BE2C (cell line): ENCODE results near the gene EVX2.

ENCODE experiments used
- DNase-seq: peaks from one replicate; pipeline ENCODE4 v3.0.0-alpha.2; 2020
- H3K27me3 ChIP-seq: fragments of 250-450 bp; sonication (Bioruptor Pico); 2 replicates; pipeline ENCODE4 v1.5.1; 2020; ENCODE audit warnings: mild to moderate bottlenecking
- H3K36me3 ChIP-seq: fragments of 250-450 bp; sonication (Bioruptor Pico); 2 replicates; pipeline ENCODE4 v1.5.1; 2020; ENCODE audit warnings: mild to moderate bottlenecking
- H3K4me1 ChIP-seq: fragments of 250-450 bp; sonication (Bioruptor Pico); 2 replicates; pipeline ENCODE4 v1.5.1; 2020
- H3K4me3 ChIP-seq: 2 replicates; pipeline ENCODE4 v1.5.1; 2011; ENCODE audit warnings: low read depth, low read length
- H3K9me3 ChIP-seq: fragments of 250-450 bp; sonication (Bioruptor Pico); 2 replicates; pipeline ENCODE4 v1.5.1; 2020
- TF ChIP-seq, protein P1 (sequence below): IDR thresholded peaks from 2 replicates; pipeline ENCODE4 v1.5.1; 2012; ENCODE audit warnings: mild to moderate bottlenecking, low read depth, low read length

Gene EVX2

DNA sequence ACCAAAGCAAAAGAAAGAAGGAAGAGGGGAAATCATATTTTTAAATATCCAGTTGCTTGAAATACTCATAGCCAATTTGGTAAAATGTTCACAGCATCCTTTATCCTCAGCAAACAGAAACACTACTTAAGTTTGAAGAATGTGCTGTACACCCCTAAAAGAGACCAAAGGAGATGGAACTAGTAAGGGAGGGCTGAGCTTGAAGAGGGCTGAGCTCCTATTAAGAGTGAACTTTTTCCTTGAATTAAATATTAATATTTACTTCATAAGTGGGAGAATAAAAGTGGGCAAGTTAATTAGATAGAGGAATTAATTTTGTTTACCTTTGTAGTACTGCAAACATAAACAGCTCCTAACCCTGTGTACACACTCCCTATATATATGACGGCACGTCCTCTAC lies 7.0 kb downstream of the EVX2 start:
- Histone ChIP-seq H3K27me3 (peaks cover 29% of the 10 kb centered on the region), H3K4me1 (no peaks in the 10 kb centered on the region), H3K4me3 (no peak overlapping the region), H3K36me3 (no peaks in the 10 kb centered on the region), H3K9me3 (no peaks in the 10 kb centered on the region; the same call in 1 of the 2 replicates)
- DNase-seq, result no peak
- TF ChIP-seq, protein P1, sequence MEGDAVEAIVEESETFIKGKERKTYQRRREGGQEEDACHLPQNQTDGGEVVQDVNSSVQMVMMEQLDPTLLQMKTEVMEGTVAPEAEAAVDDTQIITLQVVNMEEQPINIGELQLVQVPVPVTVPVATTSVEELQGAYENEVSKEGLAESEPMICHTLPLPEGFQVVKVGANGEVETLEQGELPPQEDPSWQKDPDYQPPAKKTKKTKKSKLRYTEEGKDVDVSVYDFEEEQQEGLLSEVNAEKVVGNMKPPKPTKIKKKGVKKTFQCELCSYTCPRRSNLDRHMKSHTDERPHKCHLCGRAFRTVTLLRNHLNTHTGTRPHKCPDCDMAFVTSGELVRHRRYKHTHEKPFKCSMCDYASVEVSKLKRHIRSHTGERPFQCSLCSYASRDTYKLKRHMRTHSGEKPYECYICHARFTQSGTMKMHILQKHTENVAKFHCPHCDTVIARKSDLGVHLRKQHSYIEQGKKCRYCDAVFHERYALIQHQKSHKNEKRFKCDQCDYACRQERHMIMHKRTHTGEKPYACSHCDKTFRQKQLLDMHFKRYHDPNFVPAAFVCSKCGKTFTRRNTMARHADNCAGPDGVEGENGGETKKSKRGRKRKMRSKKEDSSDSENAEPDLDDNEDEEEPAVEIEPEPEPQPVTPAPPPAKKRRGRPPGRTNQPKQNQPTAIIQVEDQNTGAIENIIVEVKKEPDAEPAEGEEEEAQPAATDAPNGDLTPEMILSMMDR, result no peak

DNA sequence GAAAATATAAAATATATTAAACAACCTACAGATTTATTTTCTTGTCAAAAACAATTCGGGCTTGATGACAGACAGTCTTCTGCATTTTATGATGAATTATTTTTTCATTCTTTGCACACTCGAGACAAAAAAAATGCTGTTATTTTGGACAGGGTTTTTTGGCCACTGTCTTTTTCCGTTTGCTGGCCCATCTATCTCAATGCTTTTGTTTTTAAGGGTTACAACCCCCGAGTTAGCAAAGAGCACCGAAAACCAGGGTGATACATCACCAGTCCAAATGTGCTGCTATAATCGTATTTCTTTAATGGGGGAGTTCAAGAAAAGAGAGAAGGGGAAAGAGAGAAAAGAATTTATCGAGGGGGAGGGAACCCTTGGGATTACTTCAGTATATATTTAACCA lies 7.7 kb downstream of the EVX2 start:
- Histone ChIP-seq H3K9me3 (no peaks in the 10 kb centered on the region; the same call in 1 of the 2 replicates), H3K4me3 (no peak overlapping the region), H3K4me1 (no peaks in the 10 kb centered on the region), H3K36me3 (no peaks in the 10 kb centered on the region), H3K27me3 (peaks cover 21% of the 10 kb centered on the region)
- DNase-seq, result no peak
- TF ChIP-seq, protein P1, result no peak

DNA sequence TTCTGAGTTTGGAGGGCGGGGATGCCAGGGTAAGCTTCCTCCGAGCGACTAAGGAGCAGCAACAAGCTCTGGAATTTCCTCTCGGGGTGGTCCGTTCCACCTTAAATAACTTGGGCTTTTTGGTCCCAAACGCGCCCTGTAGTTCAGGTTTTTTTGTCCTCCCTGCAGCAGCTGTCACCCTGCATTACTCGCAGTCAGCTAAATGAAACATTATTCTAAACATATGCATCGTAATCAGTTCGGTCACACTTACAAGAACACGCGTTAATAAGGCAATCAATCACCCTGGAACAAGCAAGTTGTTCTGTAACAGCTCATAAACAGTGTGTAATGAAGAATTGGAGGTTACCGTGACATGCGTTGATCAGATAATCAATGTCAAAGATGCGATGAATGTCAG lies 8.3 kb downstream of the EVX2 start:
- no peak for DNase-seq
- Histone ChIP-seq H3K4me3 (no peak overlapping the region), H3K4me1 (no peaks in the 10 kb centered on the region), H3K9me3 (no peaks in the 10 kb centered on the region), H3K36me3 (no peaks in the 10 kb centered on the region), H3K27me3 (peaks cover 16% of the 10 kb centered on the region)
- TF ChIP-seq, protein P1, result no peak

DNA sequence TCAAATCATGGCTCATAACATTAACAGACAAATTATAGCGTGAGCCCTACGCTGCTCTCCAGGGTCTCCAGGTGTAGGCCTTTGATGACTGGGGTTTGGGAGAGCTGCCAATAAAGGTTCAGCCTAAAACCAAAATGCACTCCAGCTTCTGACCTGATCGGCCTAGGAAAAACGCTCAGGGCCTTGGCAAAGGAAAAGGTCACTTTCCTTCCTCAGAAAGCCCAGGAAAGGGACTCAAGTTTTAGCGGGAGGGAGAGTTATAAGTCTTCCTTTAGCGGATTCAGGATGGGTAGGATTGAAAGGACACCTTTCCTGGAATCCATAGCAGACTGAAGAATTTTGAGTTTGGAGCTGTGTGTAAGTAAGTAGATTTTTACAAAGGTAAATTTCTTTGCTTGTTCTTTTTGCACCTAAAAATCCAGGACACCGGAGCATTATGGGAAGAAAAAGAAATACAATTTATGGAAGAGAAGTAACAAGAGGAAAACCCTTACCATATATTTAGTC lies 8.8 kb downstream of the EVX2 start:
- peaks cover 13% of the 10 kb centered on the region; the same call in 1 of the 2 replicates for H3K27me3 ChIP-seq
- no peak overlapping the region for H3K4me3 ChIP-seq
- no peaks in the 10 kb centered on the region for H3K4me1 ChIP-seq
- TF ChIP-seq, protein P1, result no peak
- H3K9me3 ChIP-seq, result no peaks in the 10 kb centered on the region
- DNase-seq, result no peak
- no peaks in the 10 kb centered on the region for H3K36me3 ChIP-seq

DNA sequence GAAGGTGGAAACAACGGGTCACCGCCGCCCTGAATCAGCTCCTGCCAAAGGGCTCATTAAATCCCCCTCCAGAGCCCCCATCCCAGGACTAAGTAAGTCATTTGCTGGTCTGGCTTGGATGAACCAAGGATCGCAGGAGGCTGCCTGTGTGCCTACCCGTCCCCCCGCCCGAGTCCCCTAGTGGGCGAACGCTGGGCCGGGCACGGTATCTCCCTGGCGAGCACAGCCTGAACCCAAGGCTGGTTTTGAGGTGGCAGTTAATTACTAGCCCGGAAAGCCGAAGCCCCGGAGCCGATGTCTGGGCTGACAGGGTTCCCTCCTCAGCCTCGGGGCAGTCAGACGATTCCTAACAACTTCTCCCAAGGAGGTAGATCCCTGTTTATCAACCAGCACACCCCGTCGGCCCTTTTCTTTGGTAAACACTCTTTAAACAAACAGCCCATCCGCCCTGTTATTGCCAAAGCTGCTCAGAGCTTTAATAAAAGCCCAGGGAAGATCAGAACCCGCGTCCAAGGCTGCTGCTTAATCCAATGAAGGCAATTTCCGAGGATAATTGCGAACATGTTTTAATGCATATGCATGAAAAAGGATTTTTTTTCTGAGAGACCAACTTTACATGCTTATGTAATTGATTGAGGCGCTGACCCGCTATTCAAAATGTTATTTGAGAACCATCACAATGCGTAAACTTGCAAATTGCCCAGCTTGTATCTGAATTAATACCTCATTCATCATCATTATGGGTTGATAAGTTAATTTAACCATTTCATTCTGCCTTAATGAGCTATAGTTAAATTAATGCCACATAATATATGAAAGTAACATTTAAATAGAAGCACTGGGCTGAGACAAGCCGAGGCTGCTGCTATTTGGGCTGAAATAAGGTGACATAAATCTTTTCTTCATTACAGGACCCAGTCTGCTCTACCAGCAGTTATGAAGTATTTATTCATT lies 10.5 kb downstream of the EVX2 start:
- Histone ChIP-seq H3K9me3 (no peaks in the 10 kb centered on the region), H3K4me1 (no peaks in the 10 kb centered on the region), H3K4me3 (no peak overlapping the region), H3K27me3 (no peaks in the 10 kb centered on the region; the same call in 1 of the 2 replicates), H3K36me3 (no peaks in the 10 kb centered on the region)
- TF ChIP-seq, protein P1, result no peak
- DNase-seq, result no peak

DNA sequence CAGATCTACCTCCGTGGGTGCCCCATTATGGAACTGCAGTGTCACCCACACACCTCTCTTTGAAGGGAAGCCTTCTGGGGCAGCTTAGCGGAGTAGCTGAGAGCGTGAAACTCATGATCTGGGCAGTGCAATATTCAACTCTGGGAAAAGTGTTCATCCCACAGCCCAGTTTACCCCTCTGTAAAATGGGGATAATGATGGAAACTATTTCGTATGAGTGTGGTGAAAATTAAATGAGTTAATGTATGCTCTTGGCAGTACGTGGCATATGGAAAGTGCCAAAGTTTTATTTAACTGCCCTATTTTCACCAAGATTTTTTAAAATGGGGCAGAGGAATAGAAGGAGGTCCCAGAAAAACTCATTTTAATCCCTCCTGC lies 11.5 kb downstream of the EVX2 start:
- H3K4me1 ChIP-seq, result no peaks in the 10 kb centered on the region
- no peaks in the 10 kb centered on the region for H3K9me3 ChIP-seq
- no peak for DNase-seq
- TF ChIP-seq, protein P1, result no peak
- no peaks in the 10 kb centered on the region for H3K36me3 ChIP-seq
- no peak overlapping the region for H3K4me3 ChIP-seq
- H3K27me3 ChIP-seq, result no peaks in the 10 kb centered on the region
